ENCODE results near the gene EXD3.
"Not testable (repeated sequence)": the region's sequence is repeated elsewhere in the genome, so short reads cannot be mapped to it uniquely, and the experiment has no call there.

Gene EXD3

GRCh38 chr9:137458194-137459151 is 35.5 kb upstream of the EXD3 start:
- no peak for DNase-seq (ENCODE audit: low read depth)

- DNase-seq (ENCODE audit: low read depth), result no peak
Measured at GRCh38 chr9:137457406-137458193, 34.6 kb upstream of the EXD3 start.

- DNase-seq (ENCODE audit: low read depth), result no peak
Measured at GRCh38 chr9:137456864-137457405, 34.0 kb upstream of the EXD3 start.

GRCh38 chr9:137456061-137456863 is 33.3 kb upstream of the EXD3 start:
- DNase-seq (ENCODE audit: low read depth), result no peak

- no peak for DNase-seq (ENCODE audit: low read depth)
Measured at GRCh38 chr9:137455359-137455991, 32.5 kb upstream of the EXD3 start.

- DNase-seq (ENCODE audit: low read depth), result no peak
Measured at GRCh38 chr9:137454597-137455358, 31.8 kb upstream of the EXD3 start.

- DNase-seq (ENCODE audit: low read depth), result no peak
Measured at GRCh38 chr9:137454145-137454596, 31.2 kb upstream of the EXD3 start.

- peak; percentile 52 for DNase-seq (ENCODE audit: low read depth)
Measured at GRCh38 chr9:137453643-137454081, 30.7 kb upstream of the EXD3 start.

- no peak for DNase-seq (ENCODE audit: low read depth)
Measured at GRCh38 chr9:137452761-137453642, 30.0 kb upstream of the EXD3 start.

GRCh38 chr9:137452006-137452760 is 29.2 kb upstream of the EXD3 start:
- no peak for DNase-seq (ENCODE audit: low read depth)

- not testable (repeated sequence) for DNase-seq (ENCODE audit: low read depth)
Measured at GRCh38 chr9:137451264-137452005, 28.5 kb upstream of the EXD3 start.

GRCh38 chr9:137450539-137451222 is 27.7 kb upstream of the EXD3 start:
- DNase-seq (ENCODE audit: low read depth), result not testable (repeated sequence)

- DNase-seq (ENCODE audit: low read depth), result no peak
Measured at GRCh38 chr9:137449931-137450538, 27.1 kb upstream of the EXD3 start.

- DNase-seq (ENCODE audit: low read depth), result no peak
Measured at GRCh38 chr9:137449081-137449844, 26.3 kb upstream of the EXD3 start.

- no peak for DNase-seq (ENCODE audit: low read depth)
Measured at GRCh38 chr9:137448602-137448962, 25.6 kb upstream of the EXD3 start.
